ENCODE measurements around the gene MPO. TPM values are rescaled to one million over a fixed set of nuclear protein-coding genes. Genes with fewer than 3 reads are reported as not detected.

MPO gene
- total RNA-seq, 1 donor from 2014 or later = 0.12 TPM

DNA sequence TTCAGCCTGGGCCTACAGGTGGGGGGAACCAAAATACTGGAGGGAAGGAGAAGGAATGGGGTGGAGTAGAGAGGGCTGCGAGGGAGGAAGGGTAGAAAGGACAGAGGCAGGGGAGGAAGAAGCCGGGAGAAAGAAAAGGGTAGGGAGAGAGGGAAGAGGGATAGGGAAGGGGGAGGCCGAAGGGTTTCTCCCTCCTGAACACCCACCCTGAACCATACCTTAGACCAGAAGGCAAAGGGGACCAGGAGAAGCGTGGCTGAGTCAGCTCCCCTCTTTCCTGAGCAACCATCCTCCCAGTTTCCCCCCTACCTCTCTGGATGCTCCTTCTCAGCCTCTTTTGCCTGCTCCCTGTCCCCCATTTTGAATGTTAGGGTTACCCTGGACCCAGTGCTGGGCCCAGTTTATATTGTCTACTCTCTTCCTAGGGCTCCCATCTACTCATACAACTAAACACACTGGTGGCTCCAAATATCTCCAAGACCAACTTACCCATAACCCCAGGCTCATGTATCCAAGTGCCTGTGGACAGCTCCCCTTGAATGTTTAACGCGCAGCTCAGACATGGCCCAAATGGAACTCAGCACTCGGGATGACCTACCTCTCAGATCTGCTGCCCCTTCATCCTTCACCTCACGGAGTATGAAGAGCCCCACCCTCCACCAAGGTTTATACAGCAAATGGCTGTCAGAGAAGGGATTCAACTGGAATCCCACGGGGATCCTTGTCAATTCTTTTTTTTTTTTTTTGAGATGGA is 40.0 kb upstream of the MPO start:
- DNase-seq (ENCODE audit: extremely low read depth, low read depth, low spot score) = no peak

DNA sequence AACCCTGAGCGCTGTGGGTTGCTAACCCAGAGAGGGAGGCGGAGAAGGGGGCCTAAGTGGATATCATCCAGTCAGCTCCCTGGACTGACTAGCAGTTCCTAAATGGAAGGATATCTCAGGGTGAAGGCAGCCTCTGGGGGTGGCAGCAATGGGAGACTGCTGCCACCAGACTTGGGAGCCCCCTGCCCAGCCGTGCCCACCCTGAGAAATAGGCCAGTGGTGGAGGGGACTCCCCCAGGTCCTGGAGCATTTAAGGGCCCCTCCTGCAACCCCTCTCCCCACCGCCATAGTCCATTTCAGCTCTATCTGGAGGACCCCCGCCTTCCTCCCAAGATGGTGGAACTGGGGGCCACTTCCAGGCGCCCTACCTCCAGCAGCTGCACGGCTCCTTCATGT is 39.4 kb upstream of the MPO start:
- DNase-seq (ENCODE audit: extremely low read depth, low read depth, low spot score) = no peak

DNA sequence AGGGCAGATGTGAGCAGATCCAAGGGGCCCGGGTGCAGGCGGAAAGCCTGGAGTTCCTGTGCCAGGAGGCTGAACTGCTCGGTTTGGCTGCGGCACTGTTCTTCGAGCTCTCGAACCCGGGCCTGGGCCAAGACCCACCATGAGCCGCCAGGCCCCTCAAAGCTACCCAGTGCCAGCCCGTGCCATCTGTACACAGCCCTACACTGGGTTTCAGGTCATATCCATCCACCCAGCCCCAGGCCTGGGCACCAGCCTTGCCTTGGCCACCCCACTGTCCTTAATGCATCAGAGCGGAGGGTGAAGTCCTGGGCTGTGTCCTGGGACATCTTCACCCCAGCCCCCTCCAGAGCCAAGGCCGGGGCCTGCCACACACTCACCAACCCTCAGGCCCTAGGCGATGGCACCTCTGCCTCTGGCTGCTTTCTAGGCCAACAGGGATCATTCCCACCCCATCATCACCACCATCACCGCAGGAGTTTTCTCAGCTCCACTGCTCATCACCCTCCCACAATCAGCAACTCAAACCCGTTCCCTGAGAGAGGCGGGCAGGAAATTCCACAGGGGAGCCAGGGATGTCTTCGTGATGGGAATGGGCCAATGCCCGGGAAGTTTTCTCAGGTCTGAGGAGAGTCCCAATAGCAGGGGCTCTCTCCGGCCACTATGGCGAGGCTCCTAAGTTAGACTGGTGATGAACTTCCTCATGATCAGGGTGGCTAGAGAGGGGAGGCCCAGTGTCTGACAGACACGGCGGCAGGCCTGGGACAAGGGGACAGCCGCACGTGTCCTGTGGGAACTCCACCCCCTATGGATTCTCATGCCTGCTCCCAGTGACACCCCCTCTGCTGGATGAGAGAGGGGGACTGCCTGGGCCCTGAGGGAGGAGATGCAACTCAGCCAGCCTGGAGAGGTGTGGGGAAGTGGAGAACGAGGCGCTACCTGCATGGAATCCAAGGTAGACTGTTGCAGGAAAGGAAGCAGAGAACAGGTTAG is 38.7 kb upstream of the MPO start:
- DNase-seq (ENCODE audit: extremely low read depth, low read depth, low spot score) = no peak

DNA sequence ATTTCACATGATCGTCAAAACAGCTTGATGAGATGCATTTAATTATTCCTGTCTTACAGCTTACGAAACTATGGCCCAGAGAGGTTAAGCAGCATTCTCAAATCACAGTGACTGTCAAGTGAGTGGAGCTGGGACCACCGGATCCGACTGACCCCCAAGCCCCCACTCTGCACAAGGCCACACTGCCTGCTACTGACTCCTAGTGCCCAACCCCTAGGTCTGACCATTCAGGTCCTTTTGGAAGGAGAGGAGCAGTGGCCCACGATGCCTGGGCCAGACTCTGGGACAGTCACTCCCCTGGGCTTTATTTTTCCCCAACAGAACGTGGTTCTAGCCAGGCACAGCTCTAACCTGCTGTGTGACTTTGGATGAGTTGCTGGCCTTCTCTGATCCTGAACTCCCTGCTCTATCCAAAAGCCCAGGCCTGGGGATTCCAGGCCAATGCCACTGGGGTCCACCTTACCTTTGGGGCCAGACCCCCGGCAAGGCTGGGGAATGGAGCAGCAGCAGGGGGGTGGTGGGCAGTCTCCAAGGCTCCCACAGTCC is 38.0 kb upstream of the MPO start:
- no peak for DNase-seq (ENCODE audit: extremely low read depth, low read depth, low spot score)

DNA sequence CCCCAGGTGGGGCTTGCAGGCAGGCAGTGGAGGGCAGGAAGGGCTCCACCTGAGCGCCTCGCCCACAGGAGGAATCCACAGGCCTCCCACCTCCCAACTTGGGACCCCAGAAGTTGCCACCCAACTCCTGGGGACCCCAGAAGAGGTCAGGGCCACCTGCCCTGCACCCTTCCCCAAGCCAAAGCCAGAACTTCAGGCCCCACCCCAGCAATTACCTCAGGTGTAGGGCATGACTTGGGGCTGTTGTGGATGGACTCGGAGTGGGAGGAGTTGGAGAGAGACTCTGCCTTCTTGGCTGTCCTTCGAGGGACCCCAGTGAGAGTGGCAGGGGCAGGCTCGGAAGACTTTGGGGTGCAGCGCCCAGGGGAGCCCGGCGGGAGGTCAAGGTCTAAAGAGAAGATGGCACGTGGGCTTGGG is 37.3 kb upstream of the MPO start:
- no peak for DNase-seq (ENCODE audit: extremely low read depth, low read depth, low spot score)

DNA sequence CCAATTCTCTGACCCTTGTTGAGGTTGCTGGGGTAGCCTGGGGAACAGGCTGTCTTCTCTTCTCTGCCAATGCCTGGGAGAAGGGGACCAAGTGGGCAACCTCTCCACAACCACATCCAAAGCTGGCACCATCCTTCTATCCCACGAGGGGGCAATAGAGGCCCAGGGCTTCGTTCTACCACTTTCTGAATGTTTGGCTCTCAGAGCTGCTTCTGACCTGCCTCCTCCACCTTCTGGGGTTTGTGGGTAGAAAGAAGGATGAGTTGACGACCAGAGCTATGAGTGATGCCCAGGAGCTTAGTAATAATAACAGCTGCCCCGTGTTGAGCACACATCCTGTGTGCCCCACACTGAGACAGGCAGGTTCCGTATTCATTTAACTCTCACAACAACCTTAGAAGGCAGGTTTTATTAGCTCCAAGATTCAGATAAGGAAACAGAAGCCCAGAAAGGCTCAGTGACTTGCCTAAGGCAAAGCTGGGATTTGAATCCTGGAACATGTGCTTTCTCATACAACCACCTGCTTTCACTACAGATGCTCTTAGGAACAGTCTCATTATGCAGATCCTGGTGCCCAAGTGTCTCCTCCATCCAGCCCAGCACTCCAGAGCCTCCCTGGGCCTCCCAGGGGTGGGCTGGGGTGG is 36.8 kb upstream of the MPO start:
- no peak for DNase-seq (ENCODE audit: extremely low read depth, low read depth, low spot score)

DNA sequence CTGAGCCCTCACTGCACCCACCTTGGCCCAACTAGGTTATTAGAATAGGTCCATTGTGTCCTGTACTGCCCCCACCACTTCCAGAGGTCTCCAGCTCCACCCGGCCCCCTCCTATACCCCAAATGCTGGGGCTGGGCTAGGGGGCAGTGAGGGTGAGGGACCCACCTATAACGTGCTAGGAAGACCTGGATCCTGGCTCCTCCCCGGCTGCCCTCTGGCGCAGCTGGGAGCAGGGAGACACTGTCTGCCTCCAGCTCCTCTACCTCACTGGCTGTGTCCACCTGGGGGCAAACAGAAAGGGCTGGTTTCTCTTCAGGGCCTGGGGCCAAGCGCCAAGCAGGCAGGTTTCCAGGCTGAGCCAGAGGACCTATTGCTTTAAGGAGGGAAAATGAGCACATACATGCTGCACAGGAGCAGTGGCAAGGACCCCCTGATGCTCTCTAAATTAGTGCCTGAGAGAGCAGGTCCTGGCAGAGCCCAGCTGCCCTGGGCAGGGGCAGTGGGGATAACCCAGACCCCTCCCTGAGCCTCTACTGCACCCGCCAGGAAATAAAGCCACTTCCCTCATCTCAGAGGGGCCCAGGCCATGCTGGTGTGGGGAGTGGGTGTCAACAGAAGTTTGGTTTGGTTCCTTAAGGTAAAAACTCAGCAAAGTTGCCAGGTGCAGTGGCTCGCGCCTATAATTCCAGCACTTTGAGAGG is 35.7 kb upstream of the MPO start:
- DNase-seq (ENCODE audit: extremely low read depth, low read depth, low spot score) = no peak

DNA sequence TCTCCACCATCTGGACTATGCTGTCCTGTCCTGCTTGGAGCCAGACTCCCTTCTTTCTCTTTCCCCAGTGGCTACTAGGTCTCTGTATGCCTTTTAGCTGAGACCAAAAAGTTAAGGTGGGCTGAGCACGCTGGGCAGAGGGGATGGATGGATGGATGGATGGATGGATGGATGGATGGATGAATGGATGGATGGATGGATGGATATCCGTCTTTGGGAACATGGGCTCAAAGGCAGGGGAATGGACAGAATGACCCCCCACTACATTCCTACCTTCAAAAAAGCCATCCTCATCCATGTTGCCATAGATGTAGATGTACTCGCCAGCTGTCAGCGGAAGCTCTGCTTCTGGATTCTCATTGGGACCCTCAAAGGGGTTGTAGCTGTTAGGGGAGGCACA is 35.0 kb upstream of the MPO start:
- DNase-seq (ENCODE audit: extremely low read depth, low read depth, low spot score) = no peak

DNA sequence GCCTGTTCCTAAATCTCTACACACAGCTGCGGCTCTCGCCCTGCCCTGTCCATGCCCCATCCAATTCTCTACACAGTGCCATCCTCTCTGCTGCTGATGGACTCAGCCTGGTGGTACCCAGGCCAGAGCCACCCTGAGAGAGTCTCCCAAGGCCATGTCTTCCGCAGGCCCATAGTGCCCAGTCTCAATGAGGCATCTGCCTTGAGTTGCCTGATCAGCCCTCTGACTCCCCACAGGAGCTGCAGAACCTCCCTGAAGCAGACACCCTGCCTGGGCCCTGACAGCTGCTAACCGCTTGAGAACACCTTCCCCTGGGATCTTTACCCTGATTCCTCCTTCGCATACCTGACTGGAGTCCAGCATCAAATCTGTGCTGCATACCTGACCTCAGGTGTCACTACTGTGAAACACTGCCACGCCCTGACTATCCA is 34.6 kb upstream of the MPO start:
- no peak for DNase-seq (ENCODE audit: extremely low read depth, low read depth, low spot score)

DNA sequence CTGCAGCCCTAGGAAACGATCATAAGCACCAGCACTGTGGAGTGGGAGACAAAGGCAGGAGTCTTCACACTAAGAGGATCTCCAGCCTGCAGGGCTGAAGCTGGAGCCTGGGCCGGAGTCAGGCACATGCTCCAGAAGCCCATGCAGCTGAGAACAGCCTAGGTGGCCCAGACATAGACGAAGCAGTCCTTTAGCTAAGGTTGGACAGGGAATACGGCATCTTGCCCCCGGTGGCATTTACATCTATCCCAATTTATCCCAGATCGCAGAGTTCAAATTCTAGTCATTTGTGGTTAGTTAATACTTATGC is 33.9 kb upstream of the MPO start:
- DNase-seq (ENCODE audit: extremely low read depth, low read depth, low spot score) = no peak

DNA sequence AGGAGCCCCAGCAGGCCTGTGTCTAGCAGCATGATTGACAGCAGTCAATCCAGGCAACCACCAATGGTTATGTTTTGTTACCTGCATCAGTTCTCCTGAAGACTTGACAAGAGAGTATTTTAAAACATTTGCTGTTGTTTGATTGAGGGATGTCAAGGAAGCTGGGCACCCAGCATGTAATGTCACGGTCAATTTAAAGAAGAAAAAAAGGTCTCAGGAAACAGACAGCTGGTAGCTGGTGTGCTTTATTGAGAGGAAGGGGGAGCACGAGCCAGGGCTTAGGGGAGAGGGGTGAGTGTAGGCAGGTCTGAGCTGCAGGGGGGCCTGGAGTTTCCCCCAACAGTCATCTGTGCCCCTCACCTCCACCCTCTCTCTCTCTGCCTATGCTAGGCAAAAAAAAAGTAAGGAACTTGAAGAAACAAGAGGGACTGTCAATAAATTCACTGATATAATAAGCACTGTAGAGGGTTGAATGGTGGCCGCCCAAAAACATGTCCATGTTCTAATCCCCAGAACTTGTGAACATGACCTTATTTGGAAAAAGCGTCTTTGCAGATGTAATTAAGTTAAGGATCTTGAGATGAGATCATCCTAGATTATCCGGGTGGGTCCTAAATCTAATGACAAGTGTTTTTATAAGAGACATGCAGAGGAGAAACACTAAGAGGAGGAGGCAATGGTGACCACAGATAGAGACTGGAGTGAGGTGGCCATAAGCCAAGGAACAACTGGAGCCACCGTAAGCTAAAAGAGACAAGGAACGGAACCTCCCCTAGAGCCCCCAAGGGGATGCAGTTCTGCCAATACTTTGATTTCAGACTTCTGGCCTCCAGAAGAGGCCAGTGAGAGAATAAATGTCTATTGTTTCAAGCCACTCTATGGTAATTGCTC is 33.3 kb upstream of the MPO start:
- DNase-seq (ENCODE audit: extremely low read depth, low read depth, low spot score) = no peak

DNA sequence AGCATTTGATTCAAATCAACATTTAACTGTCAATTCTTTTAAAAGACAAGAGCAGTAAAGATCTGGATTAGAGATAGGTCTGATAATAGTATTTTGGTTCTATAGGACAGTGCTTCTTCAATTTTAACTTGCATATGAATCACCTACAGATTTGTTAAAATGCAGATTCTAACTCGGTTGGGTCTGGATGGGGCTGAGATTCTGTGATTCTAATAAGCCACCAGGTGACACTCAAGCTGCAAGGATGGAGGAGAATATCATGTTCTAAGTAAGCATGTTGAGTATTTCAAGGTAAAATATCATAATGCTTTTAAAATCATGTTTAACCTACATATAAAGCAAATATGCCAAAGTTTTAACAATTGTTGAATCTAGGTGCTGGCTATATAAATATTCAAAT is 32.1 kb upstream of the MPO start:
- DNase-seq (ENCODE audit: extremely low read depth, low read depth, low spot score) = no peak

DNA sequence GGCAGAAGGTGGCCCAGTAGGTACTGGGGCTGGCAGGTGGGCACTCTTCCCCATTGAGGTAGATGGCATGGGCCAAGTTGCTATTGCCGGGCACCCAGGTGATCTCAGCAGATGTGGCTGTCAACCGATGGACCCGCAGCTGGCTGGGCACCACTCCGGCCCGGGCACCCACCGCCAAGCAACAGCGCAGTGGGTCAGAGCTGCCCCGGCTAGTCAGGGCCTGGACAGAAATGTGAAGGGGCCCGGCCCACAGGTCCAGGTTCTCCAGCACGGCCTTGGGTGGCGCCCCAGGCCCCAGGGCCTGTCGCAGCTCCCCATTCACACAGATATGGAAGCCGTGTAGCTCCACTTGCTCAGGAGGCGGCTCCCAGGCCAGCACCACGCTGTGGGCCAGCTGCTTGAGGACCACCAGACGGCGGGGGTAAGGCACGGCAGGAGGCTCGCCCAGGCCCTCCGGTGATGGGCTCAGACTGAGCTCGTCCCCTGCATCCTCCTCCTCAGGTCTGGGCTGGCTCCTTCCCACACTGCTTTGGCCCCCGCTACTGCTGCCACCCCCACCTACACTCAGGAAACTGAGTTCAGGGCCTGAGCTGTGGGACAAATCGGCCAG is 31.4 kb upstream of the MPO start:
- no peak for DNase-seq (ENCODE audit: extremely low read depth, low read depth, low spot score)

DNA sequence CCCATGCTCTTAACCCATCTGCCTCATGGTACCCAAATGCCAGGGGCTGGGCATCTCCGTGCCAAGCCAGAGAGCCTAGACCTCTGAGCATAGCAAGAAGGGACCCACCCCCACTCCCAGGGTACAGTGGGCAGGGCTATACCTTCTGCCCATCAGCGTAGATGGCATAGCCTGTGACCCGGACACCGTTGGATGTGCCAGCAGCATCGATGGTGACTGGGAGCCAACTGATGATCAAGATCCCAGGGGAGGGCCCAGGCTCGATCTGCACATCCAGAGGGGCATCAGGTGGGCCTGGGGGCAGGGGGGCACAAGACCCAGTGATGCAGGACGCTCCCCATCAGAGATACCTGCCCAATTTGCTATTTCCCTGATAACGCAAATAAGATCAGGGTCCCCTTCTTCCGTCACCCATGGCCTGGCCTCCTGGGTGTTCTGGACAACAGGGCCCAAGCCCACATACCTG is 30.7 kb upstream of the MPO start:
- no peak for DNase-seq (ENCODE audit: extremely low read depth, low read depth, low spot score)

DNA sequence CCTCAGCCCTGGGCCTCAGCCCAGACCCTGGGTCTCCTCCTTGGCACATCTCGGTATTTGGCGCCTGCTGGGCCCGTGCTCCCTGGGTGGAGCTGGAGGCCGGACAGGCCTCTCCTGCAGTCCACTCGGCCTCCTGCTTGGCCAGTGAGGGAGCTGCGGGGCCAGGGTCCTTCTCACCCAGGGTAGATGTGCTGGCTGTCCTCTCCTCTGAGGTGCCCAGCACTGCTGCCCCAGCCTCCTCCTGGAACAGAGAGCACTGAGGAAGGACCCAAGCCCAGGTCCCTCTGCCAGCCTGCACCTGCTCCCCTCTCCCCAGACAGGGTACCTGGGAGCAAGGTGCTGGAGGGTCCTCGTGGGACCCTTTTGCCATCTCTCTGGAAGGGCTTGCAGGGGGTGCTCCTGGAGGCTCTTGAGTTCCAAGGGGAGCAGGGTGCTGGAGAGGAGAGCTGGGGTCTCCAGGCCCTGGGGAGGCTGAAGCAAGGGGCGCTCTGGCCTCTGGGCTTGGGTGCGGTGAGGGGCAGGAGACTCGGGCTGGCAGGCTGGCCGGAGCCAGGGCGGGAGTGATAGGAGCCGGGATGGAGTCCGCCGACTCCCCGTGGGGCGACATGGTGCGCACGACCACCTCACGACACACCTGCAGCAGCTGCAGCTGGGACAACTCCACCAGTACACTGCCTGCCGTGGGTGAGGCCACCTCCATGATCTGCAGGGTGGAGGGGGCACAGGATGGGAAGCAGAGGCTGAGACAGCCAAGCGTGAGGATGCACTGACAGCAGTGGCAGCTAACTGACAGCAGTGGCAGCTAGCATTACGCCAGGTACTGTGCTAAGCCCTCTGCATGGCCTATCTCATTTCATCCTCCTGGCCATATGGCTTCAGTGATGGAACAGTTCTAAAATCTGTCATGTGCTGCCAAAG is 30.0 kb upstream of the MPO start:
- DNase-seq (ENCODE audit: extremely low read depth, low read depth, low spot score) = no peak

DNA sequence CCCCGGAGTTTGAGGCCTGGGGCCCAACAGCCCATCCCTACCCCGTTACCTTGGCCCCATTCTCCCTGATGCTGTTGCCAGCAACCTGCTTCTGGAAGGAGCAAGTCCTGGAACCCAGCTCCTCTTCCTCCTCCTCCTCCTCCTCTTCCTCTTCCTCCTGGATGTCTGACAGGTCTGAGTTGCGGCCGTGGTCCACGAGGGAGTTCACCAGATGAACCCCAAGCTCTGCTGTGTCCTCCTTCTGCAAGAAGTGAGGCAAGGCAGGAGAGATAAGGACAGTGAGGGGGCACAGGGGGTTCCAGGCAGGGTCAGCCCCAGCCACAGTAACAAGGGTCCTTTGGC is 29.2 kb upstream of the MPO start:
- DNase-seq (ENCODE audit: extremely low read depth, low read depth, low spot score) = no peak

DNA sequence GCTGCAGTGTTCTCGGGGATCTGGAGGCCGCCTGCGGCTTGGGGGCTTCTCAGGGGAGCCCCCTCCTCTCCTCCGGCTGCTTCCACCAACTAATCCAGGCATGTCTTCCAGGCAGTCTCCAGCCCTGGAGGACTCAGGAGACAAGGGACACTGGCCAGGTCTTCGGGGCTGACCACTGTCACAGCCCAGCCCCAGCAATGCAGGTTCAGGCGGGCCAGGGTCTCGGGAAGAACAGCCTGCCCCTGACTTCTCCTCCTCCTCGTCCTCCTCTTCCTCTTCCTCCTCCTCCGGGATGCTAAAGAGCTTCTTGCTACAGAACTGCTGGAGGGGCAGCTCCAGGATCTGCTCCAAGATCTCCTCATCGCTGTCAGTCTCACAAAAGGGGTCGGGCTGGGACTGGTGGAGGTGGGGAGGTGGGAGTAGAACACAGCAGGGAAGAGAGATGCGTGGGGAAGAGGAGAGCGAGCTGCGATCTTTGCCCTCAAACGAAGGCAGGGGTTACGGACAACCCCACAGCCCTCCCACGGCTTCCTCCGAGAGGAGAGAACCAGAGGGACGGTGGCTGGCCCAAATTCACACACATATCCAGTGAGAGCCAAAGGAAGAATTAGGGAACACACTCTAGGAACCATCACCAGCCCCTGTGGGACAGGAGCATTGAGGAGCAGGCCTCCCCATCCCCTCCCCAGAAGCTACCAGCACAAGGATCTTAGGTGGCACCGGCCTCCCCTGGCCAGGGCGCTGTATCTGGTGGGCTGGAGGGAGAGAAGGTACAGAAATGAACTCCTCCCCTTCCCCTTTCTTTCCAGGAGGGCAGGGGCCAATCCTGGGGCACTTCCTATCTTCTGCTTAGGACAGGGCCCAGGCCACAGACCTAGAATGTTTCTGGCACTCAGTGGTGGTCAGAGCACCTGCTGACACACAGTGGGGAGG is 28.5 kb upstream of the MPO start:
- DNase-seq (ENCODE audit: extremely low read depth, low read depth, low spot score) = no peak
